SU-DHL-6 (cell line): ENCODE results near the gene CRB2.

ENCODE experiments used
- H2AFZ ChIP-seq: fragments of 200-600 bp; sonication (generic); 2 replicates; pipeline ENCODE4 v1.6.1; 2014; ENCODE audit warnings: low read depth, mild to moderate bottlenecking, moderate library complexity, mixed read lengths, antibody characterized with exemption, low read length; ENCODE audit not compliant: severe bottlenecking
- H3F3A ChIP-seq: fragments of 200-600 bp; shearing (Covaris generic); 2 replicates; pipeline ENCODE4 v1.6.0; 2016; ENCODE audit warnings: antibody characterized with exemption, mild to moderate bottlenecking; ENCODE audit not compliant: insufficient read depth
- H3K27ac ChIP-seq: fragments of 200-600 bp; sonication (generic); 2 replicates; pipeline ENCODE4 v1.5.1; 2016; ENCODE audit warnings: low read depth, mild to moderate bottlenecking, low read length, moderate library complexity, mixed read lengths
- H3K27me3 ChIP-seq: fragments of 200-600 bp; sonication (generic), shearing (Covaris generic); 2 replicates; pipeline ENCODE4 v1.6.0; 2014; ENCODE audit warnings: mild to moderate bottlenecking, low read length
- H3K36me3 ChIP-seq: fragments of 200-600 bp; sonication (generic); 2 replicates; pipeline ENCODE4 v1.6.1; 2014; ENCODE audit warnings: mild to moderate bottlenecking, low read length, mixed read lengths
- H3K4me2 ChIP-seq: fragments of 300-600, 200-600 bp; shearing (Covaris generic), sonication (generic); 2 replicates; pipeline ENCODE4 v1.6.0; 2014; ENCODE audit warnings: low read length, low read depth, mild to moderate bottlenecking; ENCODE audit not compliant: poor library complexity, severe bottlenecking
- H3K4me3 ChIP-seq: fragments of 200-600 bp; sonication (generic); 2 replicates; pipeline ENCODE4 v1.5.1; 2014; ENCODE audit warnings: antibody characterized with exemption, low read length, mild to moderate bottlenecking, mixed read lengths; ENCODE audit not compliant: insufficient read depth, poor library complexity, severe bottlenecking
- H3K79me2 ChIP-seq: fragments of 200-600 bp; sonication (generic); 2 replicates; pipeline ENCODE4 v1.6.1; 2014; ENCODE audit warnings: mild to moderate bottlenecking, low read length, moderate library complexity; ENCODE audit not compliant: insufficient read depth
- H3K9ac ChIP-seq: fragments of 200-600 bp; sonication (generic); 2 replicates; pipeline ENCODE4 v1.7.0; 2014; ENCODE audit warnings: mild to moderate bottlenecking, low read length
- H3K9me2 ChIP-seq: fragments of 200-600 bp; sonication (generic); replicated peaks from 2 replicates; pipeline ENCODE4 v1.6.1; 2014; ENCODE audit warnings: low read length; ENCODE audit not compliant: insufficient read depth
- H3K9me3 ChIP-seq: fragments of 200-600 bp; sonication (generic); 2 replicates; pipeline ENCODE4 v1.6.1; 2014; ENCODE audit warnings: low read length, mixed read lengths; ENCODE audit not compliant: insufficient read depth
- H4K20me1 ChIP-seq: fragments of 200-600 bp; sonication (generic); 2 replicates; pipeline ENCODE4 v1.6.1; 2014; ENCODE audit warnings: low read depth, mild to moderate bottlenecking, antibody characterized with exemption, low read length, moderate library complexity, mixed read lengths
- EZH2phosphoT487 ChIP-seq: fragments of 200-600 bp; sonication (generic), shearing (Covaris generic); conservative IDR thresholded peaks from 2 replicates; pipeline ENCODE4 v1.6.1; 2018; ENCODE audit warnings: mild to moderate bottlenecking, antibody characterized with exemption, low read length, moderate library complexity, mixed read lengths
- TF ChIP-seq, protein P1 (sequence below): fragments of 200-600 bp; sonication (generic); IDR thresholded peaks from one replicate; pipeline ENCODE4 v1.5.1; 2017; ENCODE audit warnings: antibody characterized with exemption, mild to moderate bottlenecking, low read length, moderate library complexity; ENCODE audit not compliant: insufficient read depth, poor library complexity, severe bottlenecking

Gene CRB2

DNA sequence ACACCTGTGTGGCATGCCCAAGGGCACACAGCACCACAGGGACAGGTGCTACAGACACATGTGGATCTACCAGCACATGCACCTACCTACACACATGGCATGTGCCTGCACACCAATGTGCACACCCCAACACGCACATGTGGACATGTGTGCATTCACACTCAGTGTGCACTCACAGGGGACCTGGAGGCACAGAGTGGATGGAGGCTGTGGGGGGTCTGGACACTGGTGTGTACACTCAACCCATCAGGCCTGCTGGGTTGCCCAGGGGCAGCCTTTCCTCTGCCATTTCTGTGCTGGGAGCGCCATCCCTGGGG is 1.7 kb downstream of the CRB2 start:
- Histone ChIP-seq H3K79me2 (no peaks in the 10 kb centered on the region), H3K36me3 (no peaks in the 10 kb centered on the region), H3K27me3 (no peaks in the 10 kb centered on the region), H3K4me3 (no peak overlapping the region), H3K4me2 (no peak overlapping the region), H3K9me2 (no peaks in the 10 kb centered on the region), H3K27ac (no peak overlapping the region), H3K9me3 (no peaks in the 10 kb centered on the region), H3F3A (no peaks in the 10 kb centered on the region), H4K20me1 (no peaks in the 10 kb centered on the region), H3K9ac (no peak overlapping the region), H2AFZ (no peak overlapping the region)
- no peak for TF ChIP-seq EZH2phosphoT487
- TF ChIP-seq, protein P1, sequence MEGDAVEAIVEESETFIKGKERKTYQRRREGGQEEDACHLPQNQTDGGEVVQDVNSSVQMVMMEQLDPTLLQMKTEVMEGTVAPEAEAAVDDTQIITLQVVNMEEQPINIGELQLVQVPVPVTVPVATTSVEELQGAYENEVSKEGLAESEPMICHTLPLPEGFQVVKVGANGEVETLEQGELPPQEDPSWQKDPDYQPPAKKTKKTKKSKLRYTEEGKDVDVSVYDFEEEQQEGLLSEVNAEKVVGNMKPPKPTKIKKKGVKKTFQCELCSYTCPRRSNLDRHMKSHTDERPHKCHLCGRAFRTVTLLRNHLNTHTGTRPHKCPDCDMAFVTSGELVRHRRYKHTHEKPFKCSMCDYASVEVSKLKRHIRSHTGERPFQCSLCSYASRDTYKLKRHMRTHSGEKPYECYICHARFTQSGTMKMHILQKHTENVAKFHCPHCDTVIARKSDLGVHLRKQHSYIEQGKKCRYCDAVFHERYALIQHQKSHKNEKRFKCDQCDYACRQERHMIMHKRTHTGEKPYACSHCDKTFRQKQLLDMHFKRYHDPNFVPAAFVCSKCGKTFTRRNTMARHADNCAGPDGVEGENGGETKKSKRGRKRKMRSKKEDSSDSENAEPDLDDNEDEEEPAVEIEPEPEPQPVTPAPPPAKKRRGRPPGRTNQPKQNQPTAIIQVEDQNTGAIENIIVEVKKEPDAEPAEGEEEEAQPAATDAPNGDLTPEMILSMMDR = no peak

DNA sequence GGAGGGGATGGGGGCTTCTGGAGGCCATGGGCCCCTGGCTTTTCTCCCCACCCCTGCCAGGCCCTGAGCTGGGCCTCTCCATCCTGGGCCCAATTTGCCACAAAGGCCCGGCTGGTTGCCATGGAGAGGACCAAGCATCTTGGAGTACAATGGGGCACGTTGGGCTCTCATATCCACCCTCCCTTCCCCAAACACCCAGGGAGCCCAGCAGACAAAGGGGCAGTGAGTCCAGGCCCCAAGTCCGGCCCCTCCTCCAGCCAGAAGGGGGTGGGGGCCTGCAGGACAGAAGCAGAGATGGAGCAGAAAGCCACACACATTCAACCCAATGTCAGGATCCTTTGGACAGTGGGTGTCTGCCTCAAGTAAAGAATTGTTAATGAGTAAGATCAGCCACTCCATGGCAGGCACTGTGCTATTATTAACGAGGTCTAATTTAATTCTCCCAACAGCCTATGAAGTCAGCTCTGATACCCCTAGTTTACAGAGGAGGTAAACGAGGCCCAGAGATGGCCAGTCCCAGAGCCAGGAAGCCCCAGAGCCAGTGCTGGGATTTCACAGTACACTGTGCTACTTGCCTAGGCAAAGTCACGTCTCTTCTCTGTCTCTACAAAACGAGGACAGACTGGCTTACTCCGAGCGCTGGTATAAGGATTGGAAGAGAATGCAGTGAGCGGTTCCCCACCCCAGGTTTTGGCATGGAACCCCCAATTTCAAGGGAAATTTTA is 2.3 kb downstream of the CRB2 start:
- Histone ChIP-seq H3K4me2 (no peak overlapping the region), H3K27me3 (no peaks in the 10 kb centered on the region), H3K79me2 (no peaks in the 10 kb centered on the region), H3K9ac (no peak overlapping the region), H3K9me2 (no peaks in the 10 kb centered on the region), H3K9me3 (no peaks in the 10 kb centered on the region), H3K36me3 (no peaks in the 10 kb centered on the region), H3K4me3 (no peak overlapping the region), H2AFZ (no peak overlapping the region), H4K20me1 (no peaks in the 10 kb centered on the region), H3F3A (no peaks in the 10 kb centered on the region), H3K27ac (no peak overlapping the region)
- no peak for TF ChIP-seq EZH2phosphoT487
- TF ChIP-seq, protein P1 = no peak

DNA sequence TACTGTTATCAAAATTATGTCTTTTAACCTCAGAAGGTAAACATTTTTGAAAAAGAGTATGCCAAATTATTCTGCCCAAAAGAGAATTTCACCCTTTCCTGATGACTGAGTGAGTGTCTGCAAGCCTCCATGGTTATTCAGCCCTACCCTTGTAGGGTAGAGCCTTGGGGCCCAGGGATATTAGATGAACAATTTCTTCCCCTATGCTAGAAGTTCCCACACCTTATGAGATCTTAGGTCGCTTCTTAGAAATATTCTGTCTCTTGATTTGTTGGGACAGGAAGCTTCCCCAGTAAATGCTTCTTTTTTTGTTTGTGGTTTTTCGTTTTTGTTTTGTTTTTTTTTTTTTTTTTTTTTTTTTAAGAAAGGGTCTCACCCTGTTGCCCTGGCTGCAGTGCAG is 3.1 kb downstream of the CRB2 start:
- Histone ChIP-seq H3F3A (no peaks in the 10 kb centered on the region), H3K36me3 (no peaks in the 10 kb centered on the region), H3K9me2 (no peaks in the 10 kb centered on the region), H4K20me1 (no peaks in the 10 kb centered on the region), H3K9me3 (no peaks in the 10 kb centered on the region), H3K4me3 (no peak overlapping the region), H3K27ac (no peak overlapping the region), H3K9ac (no peak overlapping the region), H3K27me3 (no peaks in the 10 kb centered on the region), H3K79me2 (no peaks in the 10 kb centered on the region), H3K4me2 (no peak overlapping the region), H2AFZ (no peak overlapping the region)
- TF ChIP-seq EZH2phosphoT487 = no peak
- TF ChIP-seq, protein P1 = no peak
